HepG2 (cell line): Measurements from ENCODE around the gene CCDC82. TPM values are rescaled to one million over a fixed set of nuclear protein-coding genes. Genes with fewer than 3 reads are reported as not detected.
"Not testable (repeated sequence)": the region's sequence is repeated elsewhere in the genome, so short reads cannot be mapped to it uniquely, and the experiment has no call there.

ENCODE experiments used
- ATAC-seq: fragments of 200-7000 bp; cut with Tn5 transposase; 3 replicates; pipeline ENCODE4 v1.9.1; 2020; ENCODE audit warnings: mild to moderate bottlenecking, moderate library complexity
- BruUV-seq: library from RNA; stranded (reverse); fragments of 400-500 nt; replicated peaks from 2 replicates; lab custom pipeline; 2021; lab: Mats Ljungman, UMichigan
- CTCF ChIA-PET: fragments of 300-600 bp; formaldehyde crosslinking; extraction: SDS; loops from one replicate; lab custom pipeline; 2021; ENCODE audit warnings: low total read pairs, inconsistent platforms, low intra/inter-chr PET ratio; lab: Yijun Ruan, JAX
- POLR2A ChIA-PET: fragments of 350-600 bp; sonication (Branson Sonifier 250); formaldehyde crosslinking; loops from one replicate; lab custom pipeline; 2020; ENCODE audit warnings: antibody characterized with exemption, inconsistent platforms; lab: Yijun Ruan, JAX
- DNase-seq: peaks from one replicate; pipeline ENCODE4 v3.0.0-alpha.2; 2015; ENCODE audit warnings: low spot score
- FAIRE-seq: peaks from 3 replicates; lab custom pipeline; 2011; peaks lifted over from hg19 to GRCh38; lab: Jason Lieb, UNC
- H2AFZ ChIP-seq: one replicate; pipeline ENCODE4 v1.6.1; 2011; ENCODE audit warnings: low read length, inconsistent platforms
- H3K27ac ChIP-seq: fragments of 300-600 bp; 3 replicates; pipeline ENCODE4 v1.8.0; 2011; ENCODE audit warnings: mixed run types, mild to moderate bottlenecking, mixed read lengths, low read length, inconsistent platforms; ENCODE audit not compliant: insufficient read depth; ENCODE audit errors: extremely low read length
- H3K27me3 ChIP-seq, 2 experiments: fragments of 200-600 bp in 1 of 2; 2 replicates in 1 of 2; 3 replicates in 1 of 2; pipeline versions ENCODE4 v1.6.0 to v1.8.0; 2011; ENCODE audit warnings: low read length in 2 of 2, mild to moderate bottlenecking in 2 of 2, moderate library complexity in 2 of 2, inconsistent platforms in 1 of 2; ENCODE audit not compliant: insufficient read depth in 2 of 2, control insufficient read depth in 1 of 2
- H3K36me3 ChIP-seq, 2 experiments: fragments of 200-600 bp in 1 of 2; replicated peaks in 1 of 2; 2 replicates in 1 of 2; 3 replicates in 1 of 2; pipeline versions ENCODE4 v1.5.1 to v1.8.0; 2011; ENCODE audit warnings: low read length in 2 of 2, inconsistent platforms in 1 of 2; ENCODE audit not compliant: insufficient read depth in 2 of 2, control insufficient read depth in 1 of 2
- H3K4me1 ChIP-seq: 2 replicates; pipeline ENCODE4 v1.5.1; 2012; ENCODE audit warnings: low read length, inconsistent platforms; ENCODE audit not compliant: insufficient read depth
- H3K4me2 ChIP-seq: 2 replicates; pipeline ENCODE4 v1.6.0; 2011; ENCODE audit warnings: low read depth, low read length, inconsistent platforms
- H3K4me3 ChIP-seq, 3 experiments: fragments of 200-600 bp in 1 of 3; sonication (generic), shearing (Covaris generic) in 1 of 3; replicated peaks in 1 of 3; 2 replicates each; pipeline ENCODE4 v1.5.1; 2011 to 2016; ENCODE audit warnings: low read length in 3 of 3, inconsistent platforms in 2 of 3, low read depth in 2 of 3, mild to moderate bottlenecking in 2 of 3, control low read depth in 1 of 3, mixed read lengths in 1 of 3; ENCODE audit not compliant: insufficient read depth in 1 of 3
- H3K79me2 ChIP-seq: one replicate; pipeline ENCODE4 v1.6.1; 2011; ENCODE audit warnings: low read length, inconsistent platforms; ENCODE audit not compliant: insufficient read depth
- H3K9ac ChIP-seq: 2 replicates; pipeline ENCODE4 v1.6.0; 2011; ENCODE audit warnings: mild to moderate bottlenecking, low read depth, low read length, inconsistent platforms; ENCODE audit not compliant: insufficient read depth
- H3K9me3 ChIP-seq: 2 replicates; pipeline ENCODE4 v1.5.1; 2012; ENCODE audit warnings: mild to moderate bottlenecking, low read length
- H4K20me1 ChIP-seq: 2 replicates; pipeline ENCODE4 v1.6.0; 2011; ENCODE audit warnings: inconsistent platforms, mild to moderate bottlenecking, low read length, moderate library complexity; ENCODE audit not compliant: insufficient read depth
- SRSF4 ChIP-seq: fragments of 200-400 bp; formaldehyde crosslinking; IDR thresholded peaks from one replicate; pipeline ENCODE4 v1.6.1; 2018; ENCODE audit warnings: mild to moderate bottlenecking, low read depth, low read length, moderate library complexity; ENCODE audit not compliant: poor library complexity, severe bottlenecking
- ZGPAT ChIP-seq: IDR thresholded peaks from 2 replicates; pipeline ENCODE4 v1.6.1; 2016; ENCODE audit warnings: mild to moderate bottlenecking
- in situ Hi-C: cut with HindIII; loops from 2 replicates; pipeline ENCODE4 v1.10.0; 2017; ENCODE audit warnings: low pct_unique_long_range_greater_than_20kb; ENCODE audit not compliant: extremely low pct_ligation_motif_present
- intact Hi-C: fragments of 100-400 bp; cut with micrococcal nuclease; formaldehyde crosslinking; loops from one replicate; pipeline ENCODE4 v1.10.0; 2022; ENCODE audit not compliant: unreplicated experiment
- polyA plus RNA-seq, 8 experiments: library from polyadenylated mRNA; depleted of rRNA in 3 of 8; stranded (reverse) in 7 of 8; unstranded in 1 of 8; fragments of >200 nt; fragmentation: Illumina TruSeq in 4 of 8; extraction: Trizol in 4 of 8; gene quantifications; 2 replicates each; pipeline versions ENCODE4 v1.2.1 to v1.2.3, GENCODE V29; 2011 to 2016; ENCODE audit warnings: low read depth in 4 of 8, missing spikeins in 1 of 8, mixed read lengths in 1 of 8; ENCODE audit not compliant: insufficient read depth in 1 of 8
- total RNA-seq, 5 experiments: library from RNA; depleted of rRNA; stranded (reverse); fragments of >200 nt; fragmentation: Illumina TruSeq; extraction: Trizol; gene quantifications; 2 replicates each; pipeline ENCODE4 v1.2.3, GENCODE V29; 2016; ENCODE audit warnings: low read depth in 1 of 5
- TF ChIP-seq, protein P1 (sequence below): sonication (generic); formaldehyde crosslinking; IDR thresholded peaks from 2 replicates; pipeline ENCODE4 v1.5.1; 2020; ENCODE audit warnings: missing genetic modification reagents, mild to moderate bottlenecking, borderline replicate concordance

CCDC82 gene
- total and polyA plus RNA-seq, 2 of the 13 experiments (the other 11 are each of a cell fraction or from before 2014, with no cell fraction given), result 19.7 to 25.7 TPM

GRCh38 chr11:96389720-96390487 lies at the start of gene CCDC82, which contains the start of gene JRKL (continued):
- TF ChIP-seq ZGPAT (CRISPR knock-in tag) (peak; percentile 70; the same call in 1 of the 2 replicates), SRSF4 (no peak)
- TF ChIP-seq, protein P1, sequence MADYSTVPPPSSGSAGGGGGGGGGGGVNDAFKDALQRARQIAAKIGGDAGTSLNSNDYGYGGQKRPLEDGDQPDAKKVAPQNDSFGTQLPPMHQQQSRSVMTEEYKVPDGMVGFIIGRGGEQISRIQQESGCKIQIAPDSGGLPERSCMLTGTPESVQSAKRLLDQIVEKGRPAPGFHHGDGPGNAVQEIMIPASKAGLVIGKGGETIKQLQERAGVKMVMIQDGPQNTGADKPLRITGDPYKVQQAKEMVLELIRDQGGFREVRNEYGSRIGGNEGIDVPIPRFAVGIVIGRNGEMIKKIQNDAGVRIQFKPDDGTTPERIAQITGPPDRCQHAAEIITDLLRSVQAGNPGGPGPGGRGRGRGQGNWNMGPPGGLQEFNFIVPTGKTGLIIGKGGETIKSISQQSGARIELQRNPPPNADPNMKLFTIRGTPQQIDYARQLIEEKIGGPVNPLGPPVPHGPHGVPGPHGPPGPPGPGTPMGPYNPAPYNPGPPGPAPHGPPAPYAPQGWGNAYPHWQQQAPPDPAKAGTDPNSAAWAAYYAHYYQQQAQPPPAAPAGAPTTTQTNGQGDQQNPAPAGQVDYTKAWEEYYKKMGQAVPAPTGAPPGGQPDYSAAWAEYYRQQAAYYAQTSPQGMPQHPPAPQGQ, result no peak

DNA sequence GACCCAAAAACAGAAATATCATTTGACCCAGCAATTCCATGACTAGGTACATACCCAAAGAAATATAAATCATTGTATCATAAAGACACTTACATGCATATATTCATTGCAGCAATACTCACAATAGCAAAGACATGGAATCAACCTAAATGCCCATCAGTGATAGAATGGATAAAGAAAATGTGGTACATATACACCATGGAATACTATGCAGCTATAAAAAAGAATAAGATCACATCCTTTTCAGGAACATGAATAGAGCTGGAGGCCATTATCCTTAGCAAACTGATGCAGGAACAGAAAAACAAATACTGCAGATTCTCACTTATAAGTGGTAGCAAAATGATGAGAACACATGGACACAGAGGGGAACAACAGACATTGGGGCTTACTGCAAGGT lies 42.9 kb upstream of the CCDC82 start:
- CTCF ChIA-PET, result not testable (repeated sequence)

More for the DNA sequence above, 42.9 kb upstream of the CCDC82 start:
- ATAC-seq, intact Hi-C loops, H3K27ac ChIP-seq, H3K36me3 ChIP-seq, H4K20me1 ChIP-seq, H2AFZ ChIP-seq, POLR2A ChIA-PET, H3K9ac ChIP-seq, H3K4me3 ChIP-seq, DNase-seq, H3K27me3 ChIP-seq, H3K4me2 ChIP-seq, H3K79me2 ChIP-seq, H3K9me3 ChIP-seq, BruUV-seq, FAIRE-seq, in situ Hi-C loops, H3K4me1 ChIP-seq: not testable (repeated sequence)
